GM12878 (cell line): ENCODE data around the gene ATG14. TPM values are rescaled to one million over a fixed set of nuclear protein-coding genes. Genes with fewer than 3 reads are reported as not detected.

ENCODE experiments used
- ATAC-seq: fragments of 200-7000 bp; cut with Tn5 transposase; 3 replicates; pipeline ENCODE4 v1.9.1; 2020; ENCODE audit warnings: mild to moderate bottlenecking, moderate library complexity
- BruUV-seq: library from RNA; stranded (reverse); fragments of 400-500 nt; replicated peaks from 2 replicates; lab custom pipeline; 2021; lab: Mats Ljungman, UMichigan
- CTCF ChIA-PET: fragments of 300-600 bp; sonication (Branson Sonifier 250); formaldehyde crosslinking; extraction: SDS; loops from one replicate; lab custom pipeline; 2021; ENCODE audit warnings: inconsistent platforms; lab: Yijun Ruan, JAX
- POLR2A ChIA-PET: fragments of 350-600 bp; formaldehyde crosslinking; extraction: SDS; loops from one replicate; lab custom pipeline; 2021; ENCODE audit warnings: inconsistent platforms; lab: Charles Lee
- RAD21 ChIA-PET: fragments of 300-600 bp; sonication (Branson Sonifier 250); formaldehyde crosslinking; loops from one replicate; lab custom pipeline; 2023; ENCODE audit warnings: antibody characterized with exemption; ENCODE audit not compliant: unreplicated experiment; lab: Charles Lee
- SMC1A ChIA-PET: fragments of 300-600 bp; sonication (Branson Sonifier 250); formaldehyde crosslinking; loops from one replicate; lab custom pipeline; 2023; ENCODE audit not compliant: unreplicated experiment, uncharacterized antibody; lab: Charles Lee
- DNase-seq: peaks from one replicate; pipeline ENCODE4 v3.0.0-alpha.2; 2011; ENCODE audit warnings: low read depth, low spot score
- FAIRE-seq: peaks from 3 replicates; lab custom pipeline; 2011; peaks lifted over from hg19 to GRCh38; lab: Jason Lieb, UNC
- H2AFZ ChIP-seq: 2 replicates; pipeline ENCODE4 v1.6.0; 2011; ENCODE audit warnings: low read depth, low read length, control low read depth; ENCODE audit not compliant: control insufficient read depth
- H3K27ac ChIP-seq: 2 replicates; pipeline ENCODE4 v1.5.1; 2011; ENCODE audit warnings: control low read depth; ENCODE audit not compliant: control insufficient read depth, insufficient read depth
- H3K27me3 ChIP-seq, 2 experiments: replicated peaks in 1 of 2; 2 replicates each; pipeline versions ENCODE4 v1.6.0 to v1.6.1; 2011; ENCODE audit warnings: low read length in 1 of 2; ENCODE audit not compliant: control insufficient read depth in 2 of 2, insufficient read depth in 2 of 2
- H3K36me3 ChIP-seq, 2 experiments: 2 replicates each; pipeline ENCODE4 v1.5.1; 2011; ENCODE audit warnings: low read length in 1 of 2; ENCODE audit not compliant: control insufficient read depth in 2 of 2, insufficient read depth in 2 of 2
- H3K4me1 ChIP-seq: 2 replicates; pipeline ENCODE4 v1.6.1; 2011; ENCODE audit warnings: mild to moderate bottlenecking, low read length, moderate library complexity, mixed read lengths; ENCODE audit not compliant: control insufficient read depth, insufficient read depth
- H3K4me2 ChIP-seq: 2 replicates; pipeline ENCODE4 v1.6.0; 2011; ENCODE audit warnings: control low read depth; ENCODE audit not compliant: control insufficient read depth, insufficient read depth
- H3K4me3 ChIP-seq: fragments of 200-600 bp; sonication (generic); 2 replicates; pipeline ENCODE4 v1.5.1; 2016
- H3K79me2 ChIP-seq: 2 replicates; pipeline ENCODE4 v1.6.0; 2011; ENCODE audit warnings: low read length; ENCODE audit not compliant: control insufficient read depth, insufficient read depth
- H3K9ac ChIP-seq: 2 replicates; pipeline ENCODE4 v1.8.0; 2011; ENCODE audit warnings: low read length, control low read depth, mixed read lengths; ENCODE audit not compliant: control insufficient read depth, insufficient read depth
- H3K9me3 ChIP-seq: replicated peaks from 3 replicates; pipeline ENCODE4 v1.5.1; 2011; ENCODE audit warnings: mild to moderate bottlenecking, low read length; ENCODE audit not compliant: control insufficient read depth, insufficient read depth
- H4K20me1 ChIP-seq: 2 replicates; pipeline ENCODE4 v1.6.0; 2011; ENCODE audit not compliant: control insufficient read depth, insufficient read depth
- ASH2L ChIP-seq: fragments of 300-600, 200-600 bp; sonication (generic); IDR thresholded peaks from 2 replicates; pipeline ENCODE4 v1.6.1; 2017; ENCODE audit warnings: low read depth, mild to moderate bottlenecking, borderline replicate concordance
- CHD1 ChIP-seq: IDR thresholded peaks from 2 replicates; pipeline ENCODE4 v1.6.1; 2012; ENCODE audit warnings: low read depth, low read length, improper control_type of control experiment
- IKZF1 ChIP-seq: fragments of 450-650 bp; conservative IDR thresholded peaks from 2 replicates; pipeline ENCODE4 v1.6.1; 2017; ENCODE audit warnings: antibody characterized with exemption, mild to moderate bottlenecking
- LARP7 ChIP-seq: fragments of 450-650 bp; IDR thresholded peaks from 2 replicates; pipeline ENCODE4 v1.6.1; 2017; ENCODE audit warnings: mild to moderate bottlenecking
- RFX5 ChIP-seq: IDR thresholded peaks from 2 replicates; pipeline ENCODE4 v1.6.1; 2011; ENCODE audit warnings: low read depth, low read length, improper control_type of control experiment
- SMAD1 ChIP-seq: fragments of 450-650 bp; IDR thresholded peaks from 2 replicates; pipeline ENCODE4 v1.6.1; 2018; ENCODE audit warnings: mild to moderate bottlenecking, low read depth; ENCODE audit not compliant: partially characterized antibody
- SRF ChIP-seq, 2 experiments: IDR thresholded peaks; 2 replicates each; pipeline ENCODE4 v1.6.1; 2011; ENCODE audit warnings: low read depth in 2 of 2, low read length in 2 of 2, mild to moderate bottlenecking in 1 of 2, moderate library complexity in 1 of 2
- STAT1 ChIP-seq: fragments of 450-650 bp; conservative IDR thresholded peaks from 2 replicates; pipeline ENCODE4 v1.6.1; 2014; ENCODE audit warnings: antibody characterized with exemption, mild to moderate bottlenecking
- TARDBP ChIP-seq: IDR thresholded peaks from 2 replicates; pipeline ENCODE4 v1.6.1; 2016; ENCODE audit warnings: borderline replicate concordance
- TCF12 ChIP-seq: IDR thresholded peaks from 2 replicates; pipeline ENCODE4 v1.6.1; 2011; ENCODE audit warnings: low read depth, mild to moderate bottlenecking, low read length
- TCF7 ChIP-seq: IDR thresholded peaks from 2 replicates; pipeline ENCODE4 v1.6.1; 2014; ENCODE audit warnings: antibody characterized with exemption, borderline replicate concordance
- ZZZ3 ChIP-seq: IDR thresholded peaks from 2 replicates; pipeline ENCODE4 v1.6.1; 2011; ENCODE audit warnings: low read depth; ENCODE audit not compliant: control insufficient read depth, insufficient read length
- WGBS: methylation state at CpG from one replicate; pipeline ENCODE4 v1.1.6; 2016; ENCODE audit warnings: low lambda C conversion rate; ENCODE audit not compliant: insufficient replicate concordance, insufficient coverage; ENCODE audit errors: missing lambda C conversion rate; 5-methylcytosine and 5-hydroxymethylcytosine counted together
- in situ Hi-C: fragments of 300-500 bp; cut with MboI; formaldehyde crosslinking; loops from 9 replicates; pipeline ENCODE4 v1.14.3; 2018; ENCODE audit warnings: mixed read lengths
- intact Hi-C: fragments of 100-400 bp; cut with micrococcal nuclease; formaldehyde crosslinking; loops from one replicate; pipeline ENCODE4 v1.14.2; 2022; ENCODE audit not compliant: unreplicated experiment
- polyA plus RNA-seq, 11 experiments: library from polyadenylated mRNA; depleted of rRNA in 4 of 11; unstranded in 6 of 11; stranded (reverse) in 5 of 11; fragments of >200 nt; fragmentation: Nextera tagmentation in 4 of 11; fragmentation: Illumina TruSeq in 1 of 11; extraction: Ambion mirVana in 4 of 11; extraction: Trizol in 1 of 11; gene quantifications; 1 replicate in 1 of 11; 2 replicates in 10 of 11; pipeline versions ENCODE4 v1.2.1 to v1.2.3, GENCODE V29; 2011 to 2016; ENCODE audit warnings: inconsistent platforms in 2 of 11, missing spikeins in 2 of 11, low read depth in 1 of 11
- total RNA-seq, 4 experiments: library from RNA; depleted of rRNA in 3 of 4; stranded (reverse); fragments of >200 nt in 3 of 4; fragmentation: Illumina TruSeq in 1 of 4; extraction: Trizol in 1 of 4; gene quantifications; 2 replicates each; pipeline versions ENCODE4 v1.2.1 to v1.2.3, GENCODE V29; 2013 to 2021
- TF ChIP-seq, protein P1 (sequence below): fragments of 450-650 bp; IDR thresholded peaks from 2 replicates; pipeline ENCODE4 v1.6.1; 2016; ENCODE audit warnings: mild to moderate bottlenecking
- TF ChIP-seq, protein P2 (sequence below): fragments of 450-650 bp; IDR thresholded peaks from 2 replicates; pipeline ENCODE4 v1.6.1; 2018; ENCODE audit warnings: mild to moderate bottlenecking, low read depth, moderate library complexity; ENCODE audit not compliant: partially characterized antibody
- TF ChIP-seq, protein P3 (sequence below): IDR thresholded peaks from 2 replicates; pipeline ENCODE4 v1.6.1; 2012; ENCODE audit warnings: low read length, inconsistent platforms
- TF ChIP-seq, protein P4 (sequence below): IDR thresholded peaks from 2 replicates; pipeline ENCODE4 v1.6.1; 2011; ENCODE audit warnings: mild to moderate bottlenecking, low read depth, low read length, moderate library complexity; ENCODE audit not compliant: insufficient replicate concordance

Gene ATG14
- total and polyA plus RNA-seq, 10 of the 15 experiments (the other 5 are each of a cell fraction or from before 2014, with no cell fraction given): 1.1 to 6.4 (median 5.0) TPM

DNA sequence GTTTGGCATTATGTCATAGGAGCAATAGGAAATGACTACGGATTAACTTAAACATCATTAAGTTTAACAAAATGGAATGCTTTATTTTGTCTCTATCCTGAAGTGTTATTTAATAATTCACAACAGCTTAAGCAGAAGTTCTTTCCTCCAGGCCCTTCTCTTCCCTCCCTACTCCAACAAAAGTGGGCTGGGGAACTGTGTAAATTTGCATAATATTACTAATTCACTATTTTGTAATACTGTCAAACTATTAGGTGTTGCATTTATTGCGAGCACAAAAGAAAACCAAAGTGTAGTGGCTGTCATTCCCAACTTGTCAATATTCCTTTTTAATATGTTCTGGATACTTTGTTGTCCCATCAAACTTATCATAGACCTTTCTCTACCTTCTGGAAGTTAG lies 69.8 kb downstream of the ATG14 start:
- H3K79me2 ChIP-seq: peaks cover 19% of the 10 kb centered on the region
- H4K20me1 ChIP-seq: no peaks in the 10 kb centered on the region
- DNase-seq (no peak), FAIRE-seq (no peak), ATAC-seq (no peak)
- H3K9ac ChIP-seq: no peak overlapping the region
- CTCF ChIA-PET: interaction anchor here (0.5 to 1.1 kb wide), 3 partner anchors 67 to 104 kb away, joined by 3 read pairs; no protein-coding TSS in a partner anchor
- in situ Hi-C loops (no loop called here), intact Hi-C loops (no loop called here)
- no peaks in the 10 kb centered on the region for H3K27me3 ChIP-seq
- TF ChIP-seq SRF (IDR thresholded peaks at IDR 0.05; ENCODE audit: low read depth in 2 of 2, low read length in 2 of 2) (no peak), ZZZ3 (no peak), SMAD1 (no peak), ASH2L (no peak), TCF7 (no peak), STAT1 (no peak), IKZF1 (no peak), TARDBP (no peak), CHD1 (no peak), LARP7 (no peak), RFX5 (no peak), TCF12 (no peak)
- TF ChIP-seq, protein P1, sequence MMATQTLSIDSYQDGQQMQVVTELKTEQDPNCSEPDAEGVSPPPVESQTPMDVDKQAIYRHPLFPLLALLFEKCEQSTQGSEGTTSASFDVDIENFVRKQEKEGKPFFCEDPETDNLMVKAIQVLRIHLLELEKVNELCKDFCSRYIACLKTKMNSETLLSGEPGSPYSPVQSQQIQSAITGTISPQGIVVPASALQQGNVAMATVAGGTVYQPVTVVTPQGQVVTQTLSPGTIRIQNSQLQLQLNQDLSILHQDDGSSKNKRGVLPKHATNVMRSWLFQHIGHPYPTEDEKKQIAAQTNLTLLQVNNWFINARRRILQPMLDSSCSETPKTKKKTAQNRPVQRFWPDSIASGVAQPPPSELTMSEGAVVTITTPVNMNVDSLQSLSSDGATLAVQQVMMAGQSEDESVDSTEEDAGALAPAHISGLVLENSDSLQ: no peak
- TF ChIP-seq, protein P2, sequence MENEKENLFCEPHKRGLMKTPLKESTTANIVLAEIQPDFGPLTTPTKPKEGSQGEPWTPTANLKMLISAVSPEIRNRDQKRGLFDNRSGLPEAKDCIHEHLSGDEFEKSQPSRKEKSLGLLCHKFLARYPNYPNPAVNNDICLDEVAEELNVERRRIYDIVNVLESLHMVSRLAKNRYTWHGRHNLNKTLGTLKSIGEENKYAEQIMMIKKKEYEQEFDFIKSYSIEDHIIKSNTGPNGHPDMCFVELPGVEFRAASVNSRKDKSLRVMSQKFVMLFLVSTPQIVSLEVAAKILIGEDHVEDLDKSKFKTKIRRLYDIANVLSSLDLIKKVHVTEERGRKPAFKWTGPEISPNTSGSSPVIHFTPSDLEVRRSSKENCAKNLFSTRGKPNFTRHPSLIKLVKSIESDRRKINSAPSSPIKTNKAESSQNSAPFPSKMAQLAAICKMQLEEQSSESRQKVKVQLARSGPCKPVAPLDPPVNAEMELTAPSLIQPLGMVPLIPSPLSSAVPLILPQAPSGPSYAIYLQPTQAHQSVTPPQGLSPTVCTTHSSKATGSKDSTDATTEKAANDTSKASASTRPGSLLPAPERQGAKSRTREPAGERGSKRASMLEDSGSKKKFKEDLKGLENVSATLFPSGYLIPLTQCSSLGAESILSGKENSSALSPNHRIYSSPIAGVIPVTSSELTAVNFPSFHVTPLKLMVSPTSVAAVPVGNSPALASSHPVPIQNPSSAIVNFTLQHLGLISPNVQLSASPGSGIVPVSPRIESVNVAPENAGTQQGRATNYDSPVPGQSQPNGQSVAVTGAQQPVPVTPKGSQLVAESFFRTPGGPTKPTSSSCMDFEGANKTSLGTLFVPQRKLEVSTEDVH: no peak
- TF ChIP-seq, protein P3, sequence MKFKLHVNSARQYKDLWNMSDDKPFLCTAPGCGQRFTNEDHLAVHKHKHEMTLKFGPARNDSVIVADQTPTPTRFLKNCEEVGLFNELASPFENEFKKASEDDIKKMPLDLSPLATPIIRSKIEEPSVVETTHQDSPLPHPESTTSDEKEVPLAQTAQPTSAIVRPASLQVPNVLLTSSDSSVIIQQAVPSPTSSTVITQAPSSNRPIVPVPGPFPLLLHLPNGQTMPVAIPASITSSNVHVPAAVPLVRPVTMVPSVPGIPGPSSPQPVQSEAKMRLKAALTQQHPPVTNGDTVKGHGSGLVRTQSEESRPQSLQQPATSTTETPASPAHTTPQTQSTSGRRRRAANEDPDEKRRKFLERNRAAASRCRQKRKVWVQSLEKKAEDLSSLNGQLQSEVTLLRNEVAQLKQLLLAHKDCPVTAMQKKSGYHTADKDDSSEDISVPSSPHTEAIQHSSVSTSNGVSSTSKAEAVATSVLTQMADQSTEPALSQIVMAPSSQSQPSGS: no peak
- TF ChIP-seq, protein P4, sequence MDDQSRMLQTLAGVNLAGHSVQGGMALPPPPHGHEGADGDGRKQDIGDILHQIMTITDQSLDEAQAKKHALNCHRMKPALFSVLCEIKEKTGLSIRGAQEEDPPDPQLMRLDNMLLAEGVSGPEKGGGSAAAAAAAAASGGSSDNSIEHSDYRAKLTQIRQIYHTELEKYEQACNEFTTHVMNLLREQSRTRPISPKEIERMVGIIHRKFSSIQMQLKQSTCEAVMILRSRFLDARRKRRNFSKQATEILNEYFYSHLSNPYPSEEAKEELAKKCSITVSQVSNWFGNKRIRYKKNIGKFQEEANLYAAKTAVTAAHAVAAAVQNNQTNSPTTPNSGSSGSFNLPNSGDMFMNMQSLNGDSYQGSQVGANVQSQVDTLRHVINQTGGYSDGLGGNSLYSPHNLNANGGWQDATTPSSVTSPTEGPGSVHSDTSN: no peak
- no TSS peak for BruUV-seq
- RAD21 ChIA-PET: no interaction called here
- H3K27ac ChIP-seq: no peak overlapping the region
- H3K4me3 ChIP-seq: no peak overlapping the region
- H3K9me3 ChIP-seq: no peaks in the 10 kb centered on the region
- SMC1A ChIA-PET: interaction anchor here (0.8 to 2.0 kb wide), 3 partner anchors 9 to 71 kb away, joined by 4 to 6 read pairs (median 4); no protein-coding TSS in a partner anchor
- H2AFZ ChIP-seq: no peak overlapping the region
- POLR2A ChIA-PET: no interaction called here
- 96% methylated on average over 2 of the region's 2 CpGs for WGBS
- H3K4me1 ChIP-seq: peaks cover 11% of the 10 kb centered on the region
- H3K36me3 ChIP-seq: no peaks in the 10 kb centered on the region
- no peak overlapping the region for H3K4me2 ChIP-seq
